SIG-M5 treated with dmso at 0.1 percent for 504 hours (cell line): ENCODE measurements around the gene PAQR3.

Experiments used
- DNase-seq: peaks from one replicate; lab custom pipeline; 2025; ENCODE audit not compliant: unreplicated experiment; lab: John Stamatoyannopoulos, UW

The PAQR3 gene

GRCh38 chr4:78938868-78939666, at the start of gene PAQR3:
Gene PAQR3, minus strand, starts transcription at chr4:78939438. Its CDS starts 214 bp downstream, at chr4:78939224.
- peak; percentile 68 for DNase-seq

- DNase-seq, result no peak
Observed at GRCh38 chr4:78987683-78988082, 48.4 kb upstream of the PAQR3 start.

- DNase-seq, result no peak
Observed at GRCh38 chr4:78984593-78984992, 45.4 kb upstream of the PAQR3 start.

- DNase-seq, result no peak
Observed at GRCh38 chr4:78975865-78976264, 36.6 kb upstream of the PAQR3 start.

- no peak for DNase-seq
Observed at GRCh38 chr4:78971776-78972175, 32.5 kb upstream of the PAQR3 start.

GRCh38 chr4:78971326-78971725, 32.1 kb upstream of the PAQR3 start:
- DNase-seq, result no peak

GRCh38 chr4:78962597-78963115, 23.4 kb upstream of the PAQR3 start:
- DNase-seq, result no peak

GRCh38 chr4:78960926-78961325, 21.7 kb upstream of the PAQR3 start:
- no peak for DNase-seq

GRCh38 chr4:78956975-78957374, 17.7 kb upstream of the PAQR3 start:
- no peak for DNase-seq

- peak; percentile 13 for DNase-seq
Observed at GRCh38 chr4:78953769-78954666, 14.8 kb upstream of the PAQR3 start.

GRCh38 chr4:78953231-78953630, 14.0 kb upstream of the PAQR3 start:
- no peak for DNase-seq

GRCh38 chr4:78951862-78952472, 12.7 kb upstream of the PAQR3 start:
- peak; percentile 52 for DNase-seq

- no peak for DNase-seq
Observed at GRCh38 chr4:78949735-78950134, 10.5 kb upstream of the PAQR3 start.

GRCh38 chr4:78945651-78946179, 6.5 kb upstream of the PAQR3 start:
- no peak for DNase-seq

GRCh38 chr4:78944381-78944780, 5.1 kb upstream of the PAQR3 start:
- no peak for DNase-seq

GRCh38 chr4:78940752-78941151, 1.5 kb upstream of the PAQR3 start:
- no peak for DNase-seq

- DNase-seq, result no peak
Observed at GRCh38 chr4:78939667-78940008, 400 bp upstream of the PAQR3 start.

- no peak for DNase-seq
Observed at GRCh38 chr4:78938474-78938867, 767 bp downstream of the PAQR3 start.

GRCh38 chr4:78937837-78938236, 1.4 kb downstream of the PAQR3 start:
- DNase-seq, result no peak

- DNase-seq, result no peak
Observed at GRCh38 chr4:78936989-78937388, 2.2 kb downstream of the PAQR3 start.

- DNase-seq, result no peak
Observed at GRCh38 chr4:78930016-78930629, 9.1 kb downstream of the PAQR3 start.
